Measurements from ENCODE around the gene TRPM4.

GRCh38 chr19:49247676-49248075, 90.1 kb downstream of the TRPM4 start:
- TF ChIP-seq POLR2A (IDR thresholded peaks at IDR 0.05), result no peak
- TF ChIP-seq, protein P1, sequence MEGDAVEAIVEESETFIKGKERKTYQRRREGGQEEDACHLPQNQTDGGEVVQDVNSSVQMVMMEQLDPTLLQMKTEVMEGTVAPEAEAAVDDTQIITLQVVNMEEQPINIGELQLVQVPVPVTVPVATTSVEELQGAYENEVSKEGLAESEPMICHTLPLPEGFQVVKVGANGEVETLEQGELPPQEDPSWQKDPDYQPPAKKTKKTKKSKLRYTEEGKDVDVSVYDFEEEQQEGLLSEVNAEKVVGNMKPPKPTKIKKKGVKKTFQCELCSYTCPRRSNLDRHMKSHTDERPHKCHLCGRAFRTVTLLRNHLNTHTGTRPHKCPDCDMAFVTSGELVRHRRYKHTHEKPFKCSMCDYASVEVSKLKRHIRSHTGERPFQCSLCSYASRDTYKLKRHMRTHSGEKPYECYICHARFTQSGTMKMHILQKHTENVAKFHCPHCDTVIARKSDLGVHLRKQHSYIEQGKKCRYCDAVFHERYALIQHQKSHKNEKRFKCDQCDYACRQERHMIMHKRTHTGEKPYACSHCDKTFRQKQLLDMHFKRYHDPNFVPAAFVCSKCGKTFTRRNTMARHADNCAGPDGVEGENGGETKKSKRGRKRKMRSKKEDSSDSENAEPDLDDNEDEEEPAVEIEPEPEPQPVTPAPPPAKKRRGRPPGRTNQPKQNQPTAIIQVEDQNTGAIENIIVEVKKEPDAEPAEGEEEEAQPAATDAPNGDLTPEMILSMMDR (IDR thresholded peaks at IDR 0.05), result no peak

Measured in Peyer's patch (tissue), 4 donors.